OCI-LY1 (cell line): Measurements from ENCODE around the gene NKTR.

ENCODE experiments used
- EZH2 ChIP-seq: fragments of 200-600 bp; sonication (generic), shearing (Covaris generic); IDR thresholded peaks from 2 replicates; pipeline ENCODE4 v1.8.0; 2017; ENCODE audit warnings: borderline replicate concordance, mixed run types, mild to moderate bottlenecking, antibody characterized with exemption, low read length, moderate library complexity, mixed read lengths
- TF ChIP-seq, protein P1 (sequence below): fragments of 200-600 bp; sonication (generic), shearing (Covaris generic); IDR thresholded peaks from 2 replicates; pipeline ENCODE4 v1.5.1; 2017; ENCODE audit warnings: mild to moderate bottlenecking, antibody characterized with exemption, low read length, moderate library complexity, mixed read lengths

DNA sequence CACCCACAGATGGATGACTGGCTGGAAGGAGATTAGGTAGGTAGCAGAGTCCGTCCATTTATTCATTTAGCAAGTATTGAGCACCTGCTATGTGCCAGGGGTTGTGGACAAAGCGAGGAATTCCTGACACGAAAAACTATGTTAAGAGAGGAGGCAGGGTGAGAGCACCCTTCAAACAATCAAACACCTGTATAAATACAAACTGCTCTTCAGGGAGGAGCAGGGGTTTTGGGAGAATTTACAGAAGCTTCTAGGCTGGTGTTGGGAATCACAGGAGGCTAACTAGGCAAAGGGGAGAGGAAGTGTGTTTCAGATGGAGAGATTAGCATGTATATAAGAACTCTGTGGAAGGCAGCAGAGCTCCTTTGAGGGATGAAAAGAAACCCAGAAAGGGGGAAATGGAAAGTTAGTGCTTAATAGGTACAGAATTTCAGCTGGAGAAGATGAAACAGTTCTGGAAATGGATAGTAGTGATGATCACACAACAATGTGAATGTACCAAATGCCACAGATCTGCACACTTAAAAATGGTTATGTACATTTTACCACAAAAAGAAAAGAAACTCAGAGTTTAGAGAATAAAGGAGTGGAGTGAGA is 17.9 kb upstream of the NKTR start:
- TF ChIP-seq EZH2 = no peak
- TF ChIP-seq, protein P1, sequence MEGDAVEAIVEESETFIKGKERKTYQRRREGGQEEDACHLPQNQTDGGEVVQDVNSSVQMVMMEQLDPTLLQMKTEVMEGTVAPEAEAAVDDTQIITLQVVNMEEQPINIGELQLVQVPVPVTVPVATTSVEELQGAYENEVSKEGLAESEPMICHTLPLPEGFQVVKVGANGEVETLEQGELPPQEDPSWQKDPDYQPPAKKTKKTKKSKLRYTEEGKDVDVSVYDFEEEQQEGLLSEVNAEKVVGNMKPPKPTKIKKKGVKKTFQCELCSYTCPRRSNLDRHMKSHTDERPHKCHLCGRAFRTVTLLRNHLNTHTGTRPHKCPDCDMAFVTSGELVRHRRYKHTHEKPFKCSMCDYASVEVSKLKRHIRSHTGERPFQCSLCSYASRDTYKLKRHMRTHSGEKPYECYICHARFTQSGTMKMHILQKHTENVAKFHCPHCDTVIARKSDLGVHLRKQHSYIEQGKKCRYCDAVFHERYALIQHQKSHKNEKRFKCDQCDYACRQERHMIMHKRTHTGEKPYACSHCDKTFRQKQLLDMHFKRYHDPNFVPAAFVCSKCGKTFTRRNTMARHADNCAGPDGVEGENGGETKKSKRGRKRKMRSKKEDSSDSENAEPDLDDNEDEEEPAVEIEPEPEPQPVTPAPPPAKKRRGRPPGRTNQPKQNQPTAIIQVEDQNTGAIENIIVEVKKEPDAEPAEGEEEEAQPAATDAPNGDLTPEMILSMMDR = no peak
